HepG2 (cell line): ENCODE results near the gene SQSTM1. TPM values are rescaled to one million over a fixed set of nuclear protein-coding genes. Genes with fewer than 3 reads are reported as not detected.

ENCODE experiments used
- ARID3A ChIP-seq: IDR thresholded peaks from 2 replicates; pipeline ENCODE4 v1.6.1; 2012; ENCODE audit warnings: low read depth, low read length, improper control_type of control experiment
- ATF7 ChIP-seq, 2 experiments: fragments of 450-650 bp in 1 of 2; sonication (generic) in 1 of 2; formaldehyde crosslinking in 1 of 2; IDR thresholded peaks; 2 replicates each; pipeline versions ENCODE4 v1.4.0 to v1.6.1; 2016 to 2020; ENCODE audit warnings: antibody characterized with exemption in 1 of 2, mild to moderate bottlenecking in 1 of 2, missing genetic modification reagents in 1 of 2
- ATM ChIP-seq: fragments of 450-650 bp; IDR thresholded peaks from 2 replicates; pipeline ENCODE4 v1.7.1; 2017; ENCODE audit warnings: mild to moderate bottlenecking, borderline replicate concordance
- FOXC1 ChIP-seq: sonication (generic); formaldehyde crosslinking; IDR thresholded peaks from 2 replicates; pipeline ENCODE4 v1.8.0; 2022; ENCODE audit warnings: mild to moderate bottlenecking, missing genetic modification reagents, borderline replicate concordance
- GFI1 ChIP-seq: sonication (generic); formaldehyde crosslinking; IDR thresholded peaks from 2 replicates; pipeline ENCODE4 v1.5.0; 2020; ENCODE audit warnings: missing genetic modification reagents, mild to moderate bottlenecking, borderline replicate concordance
- HOXA5 ChIP-seq: sonication (generic); formaldehyde crosslinking; IDR thresholded peaks from 2 replicates; pipeline ENCODE4 v1.4.0; 2020; ENCODE audit warnings: missing genetic modification reagents
- ISL2 ChIP-seq: sonication (generic); formaldehyde crosslinking; IDR thresholded peaks from 2 replicates; pipeline ENCODE4 v1.5.0; 2020; ENCODE audit warnings: missing genetic modification reagents
- KMT2A ChIP-seq: sonication (generic); formaldehyde crosslinking; IDR thresholded peaks from 2 replicates; pipeline ENCODE4 v1.4.0; 2020; ENCODE audit warnings: missing genetic modification reagents
- LBX2 ChIP-seq: sonication (generic); formaldehyde crosslinking; IDR thresholded peaks from 2 replicates; pipeline ENCODE4 v1.5.0; 2020; ENCODE audit warnings: missing genetic modification reagents, mild to moderate bottlenecking, borderline replicate concordance
- NFE2L2 ChIP-seq: fragments of 150-350 bp; IDR thresholded peaks from 2 replicates; pipeline ENCODE4 v1.6.1; 2014; ENCODE audit warnings: low read length
- POGK ChIP-seq: sonication (generic); formaldehyde crosslinking; conservative IDR thresholded peaks from 2 replicates; pipeline ENCODE4 v1.8.0; 2022; ENCODE audit warnings: mild to moderate bottlenecking, moderate library complexity, missing genetic modification reagents
- POLR2AphosphoS5 ChIP-seq: IDR thresholded peaks from 2 replicates; pipeline ENCODE4 v1.6.1; 2012; ENCODE audit warnings: low read depth, low read length
- TMF1 ChIP-seq: sonication (generic); formaldehyde crosslinking; IDR thresholded peaks from 2 replicates; pipeline ENCODE4 v1.8.1; 2022; ENCODE audit warnings: low read depth, missing genetic modification reagents
- ZBTB25 ChIP-seq: IDR thresholded peaks from 2 replicates; pipeline ENCODE4 v1.6.1; 2018; ENCODE audit warnings: missing genetic modification reagents
- ZNF263 ChIP-seq: sonication (generic); formaldehyde crosslinking; IDR thresholded peaks from 2 replicates; pipeline ENCODE4 v1.4.0; 2020; ENCODE audit warnings: missing genetic modification reagents
- ZNF501 ChIP-seq: sonication (generic); formaldehyde crosslinking; IDR thresholded peaks from 2 replicates; pipeline ENCODE4 v1.5.1; 2020; ENCODE audit warnings: mild to moderate bottlenecking, moderate library complexity, missing genetic modification reagents
- ZNF781 ChIP-seq: sonication (generic); formaldehyde crosslinking; IDR thresholded peaks from 2 replicates; pipeline ENCODE4 v1.5.1; 2020; ENCODE audit warnings: borderline replicate concordance, mild to moderate bottlenecking, missing genetic modification reagents; ENCODE audit errors: not compliant biosample characterization
- ZNF790 ChIP-seq: sonication (generic); formaldehyde crosslinking; IDR thresholded peaks from 2 replicates; pipeline ENCODE4 v1.8.0; 2022; ENCODE audit warnings: missing genetic modification reagents, mild to moderate bottlenecking, borderline replicate concordance
- ZSCAN30 ChIP-seq: sonication (generic); formaldehyde crosslinking; IDR thresholded peaks from 2 replicates; pipeline ENCODE4 v1.5.0; 2020; ENCODE audit warnings: mild to moderate bottlenecking, missing genetic modification reagents
- polyA plus RNA-seq, 8 experiments: library from polyadenylated mRNA; depleted of rRNA in 3 of 8; stranded (reverse) in 7 of 8; unstranded in 1 of 8; fragments of >200 nt; fragmentation: Illumina TruSeq in 4 of 8; extraction: Trizol in 4 of 8; gene quantifications; 2 replicates each; pipeline versions ENCODE4 v1.2.1 to v1.2.3, GENCODE V29; 2011 to 2016; ENCODE audit warnings: low read depth in 4 of 8, missing spikeins in 1 of 8, mixed read lengths in 1 of 8; ENCODE audit not compliant: insufficient read depth in 1 of 8
- total RNA-seq, 5 experiments: library from RNA; depleted of rRNA; stranded (reverse); fragments of >200 nt; fragmentation: Illumina TruSeq; extraction: Trizol; gene quantifications; 2 replicates each; pipeline ENCODE4 v1.2.3, GENCODE V29; 2016; ENCODE audit warnings: low read depth in 1 of 5
- TF ChIP-seq, protein P1 (sequence below), 2 experiments: IDR thresholded peaks; 2 replicates each; pipeline ENCODE4 v1.6.1; 2011 to 2012; ENCODE audit warnings: low read length in 2 of 2, borderline replicate concordance in 1 of 2, low read depth in 1 of 2, mild to moderate bottlenecking in 1 of 2, moderate library complexity in 1 of 2

The SQSTM1 gene
- total and polyA plus RNA-seq, 2 of the 13 experiments (the other 11 are each of a cell fraction or from before 2014, with no cell fraction given), result 90.9 to 160 TPM

- TF ChIP-seq HOXA5 (CRISPR knock-in tag), result peak; percentile 79
- peak; percentile 54; the same call in 1 of the 2 replicates for TF ChIP-seq POGK (CRISPR knock-in tag)
- no peak for TF ChIP-seq ATM
- TF ChIP-seq ATF7 (IDR thresholded peaks at IDR 0.05), result peak; percentile 45; the same call in 1 of the 2 replicates
- peak; percentile 48; the same call in 1 of the 2 replicates for TF ChIP-seq ATF7 (CRISPR knock-in tag; IDR thresholded peaks at IDR 0.05)
- peak; percentile 76 for TF ChIP-seq POLR2AphosphoS5
- peak; percentile 35 for TF ChIP-seq ZNF781
- TF ChIP-seq ARID3A, result no peak
- TF ChIP-seq ZNF501 (CRISPR knock-in tag), result peak; percentile 76
- TF ChIP-seq ISL2 (CRISPR knock-in tag), result peak; percentile 78
- TF ChIP-seq ZNF790 (CRISPR knock-in tag), result no peak
- TF ChIP-seq KMT2A (CRISPR knock-in tag), result peak; percentile 54
- TF ChIP-seq FOXC1 (CRISPR knock-in tag), result peak; percentile 63; the same call in 1 of the 2 replicates
- no peak for TF ChIP-seq GFI1 (CRISPR knock-in tag)
- no peak for TF ChIP-seq ZSCAN30 (CRISPR knock-in tag)
- TF ChIP-seq ZNF263 (CRISPR knock-in tag), result no peak
- no peak for TF ChIP-seq LBX2 (CRISPR knock-in tag)
- TF ChIP-seq, protein P1, sequence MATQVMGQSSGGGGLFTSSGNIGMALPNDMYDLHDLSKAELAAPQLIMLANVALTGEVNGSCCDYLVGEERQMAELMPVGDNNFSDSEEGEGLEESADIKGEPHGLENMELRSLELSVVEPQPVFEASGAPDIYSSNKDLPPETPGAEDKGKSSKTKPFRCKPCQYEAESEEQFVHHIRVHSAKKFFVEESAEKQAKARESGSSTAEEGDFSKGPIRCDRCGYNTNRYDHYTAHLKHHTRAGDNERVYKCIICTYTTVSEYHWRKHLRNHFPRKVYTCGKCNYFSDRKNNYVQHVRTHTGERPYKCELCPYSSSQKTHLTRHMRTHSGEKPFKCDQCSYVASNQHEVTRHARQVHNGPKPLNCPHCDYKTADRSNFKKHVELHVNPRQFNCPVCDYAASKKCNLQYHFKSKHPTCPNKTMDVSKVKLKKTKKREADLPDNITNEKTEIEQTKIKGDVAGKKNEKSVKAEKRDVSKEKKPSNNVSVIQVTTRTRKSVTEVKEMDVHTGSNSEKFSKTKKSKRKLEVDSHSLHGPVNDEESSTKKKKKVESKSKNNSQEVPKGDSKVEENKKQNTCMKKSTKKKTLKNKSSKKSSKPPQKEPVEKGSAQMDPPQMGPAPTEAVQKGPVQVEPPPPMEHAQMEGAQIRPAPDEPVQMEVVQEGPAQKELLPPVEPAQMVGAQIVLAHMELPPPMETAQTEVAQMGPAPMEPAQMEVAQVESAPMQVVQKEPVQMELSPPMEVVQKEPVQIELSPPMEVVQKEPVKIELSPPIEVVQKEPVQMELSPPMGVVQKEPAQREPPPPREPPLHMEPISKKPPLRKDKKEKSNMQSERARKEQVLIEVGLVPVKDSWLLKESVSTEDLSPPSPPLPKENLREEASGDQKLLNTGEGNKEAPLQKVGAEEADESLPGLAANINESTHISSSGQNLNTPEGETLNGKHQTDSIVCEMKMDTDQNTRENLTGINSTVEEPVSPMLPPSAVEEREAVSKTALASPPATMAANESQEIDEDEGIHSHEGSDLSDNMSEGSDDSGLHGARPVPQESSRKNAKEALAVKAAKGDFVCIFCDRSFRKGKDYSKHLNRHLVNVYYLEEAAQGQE (IDR thresholded peaks at IDR 0.05; ENCODE audit: borderline replicate concordance in 1 of 2, low read depth in 1 of 2, low read length in 2 of 2), result peak in 1 of 2 experiments; percentile 46; a peak in 1 of 4 replicates
- TF ChIP-seq NFE2L2, result peak; percentile 55; the same call in 1 of the 2 replicates
- peak; percentile 92 for TF ChIP-seq ZBTB25 (CRISPR knock-in tag)
- TF ChIP-seq TMF1 (CRISPR knock-in tag), result 0 out of 2 replicates have a peak, but pooled peaks have one; percentile 27
Measured at GRCh38 chr5:179818746-179819295, 1.9 kb upstream of the SQSTM1 start (continued).
